Chondrocyte (in vitro differentiated cells): Measurements from ENCODE around the gene NIT2. TPM values are rescaled to one million over a fixed set of nuclear protein-coding genes. Genes with fewer than 3 reads are reported as not detected.
A peak's percentile ranks its signal among the peaks of the same experiment; 100 is the strongest.

Experiments
- DNase-seq: peaks from one replicate; pipeline ENCODE4 v3.0.0; 2021; ENCODE audit warnings: mixed read lengths, low spot score
- H3K27ac Mint-ChIP-seq: one replicate; pipeline ENCODE4 v1.8.0; 2021; ENCODE audit warnings: mild to moderate bottlenecking, moderate library complexity, mixed read lengths; ENCODE audit not compliant: unreplicated experiment
- H3K27me3 Mint-ChIP-seq: 2 replicates; pipeline ENCODE4 v1.8.0; 2021; ENCODE audit warnings: low read depth, mixed read lengths
- H3K36me3 Mint-ChIP-seq: 2 replicates; pipeline ENCODE4 v1.8.0; 2021; ENCODE audit warnings: low read depth, mixed read lengths
- H3K4me1 Mint-ChIP-seq: 2 replicates; pipeline ENCODE4 v1.8.0; 2021; ENCODE audit warnings: low read depth, mild to moderate bottlenecking, mixed read lengths
- H3K4me3 Mint-ChIP-seq: one replicate; pipeline ENCODE4 v1.8.0; 2021; ENCODE audit warnings: mild to moderate bottlenecking, moderate library complexity, mixed read lengths; ENCODE audit not compliant: unreplicated experiment
- H3K9me3 Mint-ChIP-seq: 2 replicates; pipeline ENCODE4 v1.8.0; 2021; ENCODE audit warnings: low read depth, mixed read lengths
- total RNA-seq: library from RNA; stranded (reverse); gene quantifications from 3 replicates; pipeline ENCODE4 v1.2.1, GENCODE V29; 2021
- TF ChIP-seq, protein P1 (sequence below): fragments of 200-600 bp; sonication (generic); IDR thresholded peaks from 2 replicates; pipeline ENCODE4 v1.5.0; 2021; ENCODE audit warnings: antibody characterized with exemption, mild to moderate bottlenecking, moderate library complexity

NIT2 gene
- total RNA-seq, 1 donor from 2014 or later, result 46.6 TPM

DNA sequence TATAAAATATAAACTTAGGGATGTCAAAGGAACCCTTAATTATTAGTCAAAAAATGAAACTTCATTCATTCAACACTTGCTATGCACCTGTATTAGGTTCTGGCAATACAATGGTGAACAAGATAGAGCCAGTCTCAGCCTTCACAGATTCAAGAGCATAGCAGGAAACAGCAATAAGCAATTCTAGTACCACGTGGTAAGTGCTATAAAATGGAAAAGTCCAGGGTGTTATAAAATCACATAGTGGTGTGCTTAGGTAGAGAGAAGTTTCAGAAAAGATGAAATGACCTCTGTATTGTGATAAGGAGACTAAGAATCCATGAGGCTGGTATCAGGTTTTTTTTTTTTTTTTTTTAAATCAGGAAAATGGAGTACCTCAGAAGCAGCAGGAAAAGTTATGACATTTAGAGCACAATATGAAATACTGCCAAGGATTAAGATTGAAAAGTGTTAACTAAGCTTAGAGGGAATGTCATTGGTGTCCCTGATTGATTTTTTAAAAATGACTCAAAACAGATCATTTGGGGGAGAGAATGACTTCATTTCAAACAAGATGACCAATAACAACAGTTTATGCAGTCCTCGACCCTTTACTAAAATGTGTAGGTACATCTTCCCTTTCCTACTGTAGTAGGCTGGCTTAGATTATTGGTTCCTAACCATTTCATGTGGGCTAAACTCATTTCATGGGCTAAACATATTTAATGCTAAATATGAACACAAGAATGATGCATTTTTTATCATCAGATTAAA, 61.3 kb downstream of the NIT2 start:
- TF ChIP-seq, protein P1, sequence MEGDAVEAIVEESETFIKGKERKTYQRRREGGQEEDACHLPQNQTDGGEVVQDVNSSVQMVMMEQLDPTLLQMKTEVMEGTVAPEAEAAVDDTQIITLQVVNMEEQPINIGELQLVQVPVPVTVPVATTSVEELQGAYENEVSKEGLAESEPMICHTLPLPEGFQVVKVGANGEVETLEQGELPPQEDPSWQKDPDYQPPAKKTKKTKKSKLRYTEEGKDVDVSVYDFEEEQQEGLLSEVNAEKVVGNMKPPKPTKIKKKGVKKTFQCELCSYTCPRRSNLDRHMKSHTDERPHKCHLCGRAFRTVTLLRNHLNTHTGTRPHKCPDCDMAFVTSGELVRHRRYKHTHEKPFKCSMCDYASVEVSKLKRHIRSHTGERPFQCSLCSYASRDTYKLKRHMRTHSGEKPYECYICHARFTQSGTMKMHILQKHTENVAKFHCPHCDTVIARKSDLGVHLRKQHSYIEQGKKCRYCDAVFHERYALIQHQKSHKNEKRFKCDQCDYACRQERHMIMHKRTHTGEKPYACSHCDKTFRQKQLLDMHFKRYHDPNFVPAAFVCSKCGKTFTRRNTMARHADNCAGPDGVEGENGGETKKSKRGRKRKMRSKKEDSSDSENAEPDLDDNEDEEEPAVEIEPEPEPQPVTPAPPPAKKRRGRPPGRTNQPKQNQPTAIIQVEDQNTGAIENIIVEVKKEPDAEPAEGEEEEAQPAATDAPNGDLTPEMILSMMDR, result no peak
- Mint-ChIP-seq H3K27ac (no peak overlapping the region), H3K4me1 (peaks cover 49% of the 10 kb centered on the region), H3K36me3 (no peaks in the 10 kb centered on the region), H3K4me3 (no peak overlapping the region), H3K27me3 (no peaks in the 10 kb centered on the region), H3K9me3 (no peaks in the 10 kb centered on the region)
- no peak for DNase-seq

DNA sequence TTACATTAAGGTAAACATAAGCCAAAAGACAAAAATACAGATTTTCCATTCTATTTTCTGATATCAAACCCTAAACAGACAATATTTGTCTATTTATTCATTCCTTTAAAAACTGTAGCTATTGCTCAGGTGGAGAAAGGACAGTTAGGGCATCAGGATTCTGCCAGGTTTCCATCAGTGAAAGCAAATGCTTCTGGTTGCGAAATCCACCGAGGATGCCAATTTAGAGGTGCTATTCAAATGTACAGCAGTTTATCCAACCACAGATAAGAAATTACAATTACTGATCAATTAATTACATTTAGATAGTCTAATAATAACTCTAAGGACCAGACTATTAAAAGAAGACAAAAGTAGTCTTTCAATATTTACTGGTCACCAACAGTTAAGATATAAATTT, 62.4 kb downstream of the NIT2 start:
- TF ChIP-seq, protein P1, result no peak
- Mint-ChIP-seq H3K27ac (no peak overlapping the region), H3K36me3 (no peaks in the 10 kb centered on the region), H3K4me3 (no peak overlapping the region), H3K27me3 (no peaks in the 10 kb centered on the region), H3K9me3 (no peaks in the 10 kb centered on the region), H3K4me1 (peaks cover 49% of the 10 kb centered on the region)
- DNase-seq, result no peak

DNA sequence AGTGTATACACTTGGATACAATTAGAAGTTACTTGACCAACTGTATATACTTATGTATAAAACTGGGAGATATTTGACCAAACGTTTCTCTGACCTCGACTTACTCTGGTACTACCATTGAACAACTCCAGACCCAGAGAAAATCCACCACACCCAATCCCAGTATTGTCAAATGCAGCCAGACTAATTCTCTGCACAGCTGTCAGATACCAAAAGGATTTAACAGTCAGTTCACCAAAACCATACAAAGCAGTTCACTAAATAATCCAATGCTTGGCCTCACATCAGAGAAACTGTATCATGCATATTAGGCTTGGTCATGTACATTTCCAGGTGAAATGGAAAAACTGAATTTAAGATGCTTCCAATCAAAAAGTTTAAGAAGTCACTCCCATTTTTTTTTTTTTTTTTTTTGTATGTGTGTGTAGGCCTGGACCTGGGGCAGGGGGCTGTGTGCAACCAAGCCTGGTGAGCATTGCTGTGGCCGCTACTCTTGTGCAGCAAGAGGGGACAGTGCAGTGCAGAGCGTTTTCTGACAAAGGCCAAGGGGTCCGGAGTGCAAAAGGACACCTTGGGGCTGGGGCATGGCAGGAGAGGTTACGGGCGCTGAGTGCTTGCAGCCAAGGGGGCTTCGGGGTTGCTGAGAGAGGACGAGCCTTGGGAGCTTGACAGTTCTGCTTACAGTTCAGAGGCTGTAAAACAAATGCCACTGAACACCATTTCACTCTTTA, 64.9 kb downstream of the NIT2 start:
- no peaks in the 10 kb centered on the region for H3K9me3 Mint-ChIP-seq
- H3K4me1 Mint-ChIP-seq, result peaks cover 68% of the 10 kb centered on the region
- H3K4me3 Mint-ChIP-seq, result peak overlapping the region; percentile 93
- H3K27ac Mint-ChIP-seq, result peak overlapping the region; percentile 98
- no peak for DNase-seq
- no peaks in the 10 kb centered on the region for H3K27me3 Mint-ChIP-seq
- TF ChIP-seq, protein P1, result no peak
- H3K36me3 Mint-ChIP-seq, result no peaks in the 10 kb centered on the region

DNA sequence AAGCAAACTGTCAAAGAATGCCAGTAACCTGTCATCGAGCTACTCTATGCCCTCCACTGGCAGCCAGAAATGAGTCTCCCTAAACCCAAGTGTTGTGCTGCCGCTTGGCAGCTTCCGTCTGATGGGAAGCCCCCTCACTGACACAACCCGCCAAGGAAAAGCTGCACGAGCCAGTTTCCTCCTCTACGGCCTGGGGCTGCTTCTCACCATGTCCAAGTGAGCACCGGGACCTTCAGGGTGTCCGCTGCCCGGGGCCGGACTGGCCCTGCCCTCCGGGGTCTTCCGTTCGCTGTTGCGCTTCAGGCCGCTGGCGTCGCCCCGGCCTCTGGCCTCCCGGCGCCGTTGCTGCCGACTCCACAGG, 65.8 kb downstream of the NIT2 start:
- TF ChIP-seq, protein P1, result no peak
- no peak for DNase-seq
- no peaks in the 10 kb centered on the region for H3K9me3 Mint-ChIP-seq
- H3K36me3 Mint-ChIP-seq, result no peaks in the 10 kb centered on the region
- H3K27me3 Mint-ChIP-seq, result no peaks in the 10 kb centered on the region
- peak overlapping the region; percentile 93 for H3K4me3 Mint-ChIP-seq
- H3K27ac Mint-ChIP-seq, result peak overlapping the region; percentile 98
- H3K4me1 Mint-ChIP-seq, result peaks cover 72% of the 10 kb centered on the region

DNA sequence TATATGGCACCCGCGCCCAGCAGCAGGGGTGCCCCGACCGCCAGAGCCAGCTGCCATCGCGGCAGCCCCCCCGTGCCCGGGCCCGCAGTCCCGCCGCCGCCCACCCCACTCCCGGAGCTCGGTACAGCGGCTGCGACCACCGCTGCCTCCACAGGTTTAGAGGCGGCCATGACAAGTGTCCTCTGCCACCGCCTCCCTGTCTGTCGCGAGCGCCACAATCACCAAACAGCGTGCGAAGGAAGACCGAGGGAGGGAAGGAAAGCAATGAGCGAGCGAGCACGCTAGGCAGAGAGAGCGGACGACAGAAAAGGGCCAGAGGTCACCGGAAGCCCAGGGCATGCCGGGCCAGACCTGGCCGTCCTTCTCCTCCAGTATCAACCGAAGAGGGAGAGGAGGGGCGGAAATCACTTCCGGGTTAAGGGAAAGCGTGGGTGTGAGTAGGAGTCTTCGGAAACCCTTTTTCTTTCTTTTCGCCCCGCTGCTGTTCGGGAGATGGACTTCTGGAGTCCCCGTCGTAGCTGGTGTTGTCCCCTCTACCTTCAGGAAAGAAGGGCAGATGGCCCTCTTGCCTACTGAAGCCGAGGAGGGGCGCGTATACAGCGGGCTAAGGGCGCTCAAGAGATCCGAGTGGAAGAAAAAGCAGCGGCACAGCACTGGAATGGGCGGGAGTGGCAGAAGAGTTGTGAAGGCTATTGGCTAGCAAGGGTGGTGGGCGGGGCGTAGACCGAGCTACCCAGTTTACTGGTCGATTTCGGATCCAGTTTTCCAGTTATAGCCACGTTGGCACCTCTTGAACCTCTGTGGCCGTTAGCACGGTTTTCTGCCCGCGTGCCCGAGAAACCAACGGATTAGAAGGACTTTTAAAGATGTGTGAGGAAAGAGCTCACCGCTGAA, 66.5 kb downstream of the NIT2 start, which contains the start of the genes LNP1 and TOMM70:
LNP1 (plus strand) TSS at position 760 of the 894 bp plus-strand sequence. CDS start 28,191 bp downstream, outside the sequence.
TOMM70 (minus strand) TSS at position 310 of the 894 bp plus-strand sequence; CDS start at position 170, 140 bp downstream.
- no peaks in the 10 kb centered on the region for H3K27me3 Mint-ChIP-seq
- no peaks in the 10 kb centered on the region for H3K9me3 Mint-ChIP-seq
- no peaks in the 10 kb centered on the region for H3K36me3 Mint-ChIP-seq
- peak within 1 kb of the TSS; percentile 98 for H3K27ac Mint-ChIP-seq
- peak within 1 kb of the TSS; percentile 93 for H3K4me3 Mint-ChIP-seq
- TF ChIP-seq, protein P1, result no peak
- H3K4me1 Mint-ChIP-seq, result peaks cover 71% of the 10 kb centered on the region
- DNase-seq, result peak; percentile 99
